HG03571 (cell line): Measurements from ENCODE around the gene CTBP1.

Experiments used
- ATAC-seq: cut with Tn5 transposase; IDR thresholded peaks from one replicate; pipeline ENCODE4 v1.9.1; 2021; ENCODE audit not compliant: unreplicated experiment

The CTBP1 gene

GRCh38 chr4:1285151-1285789 is 36.3 kb upstream of the CTBP1 start:
- ATAC-seq, result no peak

- ATAC-seq, result no peak
These were observed 34.8 kb upstream of the CTBP1 start for GRCh38 chr4:1283711-1284110.

- no peak for ATAC-seq
These were observed 30.3 kb upstream of the CTBP1 start for GRCh38 chr4:1279253-1279652.

GRCh38 chr4:1277667-1278665 is 29.0 kb upstream of the CTBP1 start:
- no peak for ATAC-seq

GRCh38 chr4:1276984-1277383 is 28.1 kb upstream of the CTBP1 start:
- no peak for ATAC-seq

GRCh38 chr4:1274871-1275270 is 25.9 kb upstream of the CTBP1 start:
- ATAC-seq, result no peak

GRCh38 chr4:1271686-1272085 is 22.8 kb upstream of the CTBP1 start:
- no peak for ATAC-seq

GRCh38 chr4:1269209-1269608 is 20.3 kb upstream of the CTBP1 start:
- ATAC-seq, result no peak

- ATAC-seq, result no peak
These were observed 18.2 kb upstream of the CTBP1 start for GRCh38 chr4:1266881-1267763.

GRCh38 chr4:1265351-1265750 is 16.4 kb upstream of the CTBP1 start:
- ATAC-seq, result no peak

- no peak for ATAC-seq
These were observed 16.0 kb upstream of the CTBP1 start for GRCh38 chr4:1264942-1265341.

GRCh38 chr4:1261107-1261928 is 12.4 kb upstream of the CTBP1 start:
- no peak for ATAC-seq

GRCh38 chr4:1260418-1261106 is 11.6 kb upstream of the CTBP1 start:
- no peak for ATAC-seq

GRCh38 chr4:1259966-1260365 is 11.0 kb upstream of the CTBP1 start:
- ATAC-seq, result no peak

- no peak for ATAC-seq
These were observed 9.5 kb upstream of the CTBP1 start for GRCh38 chr4:1258457-1258856.

- no peak for ATAC-seq
These were observed 6.8 kb upstream of the CTBP1 start for GRCh38 chr4:1255699-1256098.

- ATAC-seq, result no peak
These were observed 6.2 kb upstream of the CTBP1 start for GRCh38 chr4:1255151-1255550.

GRCh38 chr4:1253831-1254230 is 4.9 kb upstream of the CTBP1 start:
- ATAC-seq, result no peak

GRCh38 chr4:1252928-1253492 is 4.1 kb upstream of the CTBP1 start:
- no peak for ATAC-seq

- ATAC-seq, result no peak
These were observed 2.8 kb upstream of the CTBP1 start for GRCh38 chr4:1251773-1252066.
